HEK293T (cell line): ENCODE measurements around the gene LRRC4C.

ENCODE experiments used
- BHLHE40 ChIP-seq: fragments of 450-650 bp; IDR thresholded peaks from 2 replicates; pipeline ENCODE4 v1.6.1; 2016; ENCODE audit warnings: mild to moderate bottlenecking, moderate library complexity, borderline replicate concordance
- FOXA1 ChIP-seq: fragments of 450-650 bp; IDR thresholded peaks from 2 replicates; pipeline ENCODE4 v1.6.1; 2016; ENCODE audit warnings: mild to moderate bottlenecking
- FOXK2 ChIP-seq: fragments of 450-650 bp; IDR thresholded peaks from 2 replicates; pipeline ENCODE4 v1.6.1; 2016; ENCODE audit warnings: mild to moderate bottlenecking
- FOXM1 ChIP-seq: fragments of 450-650 bp; IDR thresholded peaks from 2 replicates; pipeline ENCODE4 v1.6.1; 2017; ENCODE audit warnings: mild to moderate bottlenecking, borderline replicate concordance
- HDGF ChIP-seq: fragments of 450-650 bp; IDR thresholded peaks from 2 replicates; pipeline ENCODE4 v1.6.1; 2017; ENCODE audit warnings: antibody characterized with exemption, borderline replicate concordance
- LEF1 ChIP-seq: fragments of 450-650 bp; IDR thresholded peaks from 2 replicates; pipeline ENCODE4 v1.6.1; 2017; ENCODE audit warnings: mild to moderate bottlenecking, borderline replicate concordance
- NFRKB ChIP-seq: fragments of 450-650 bp; IDR thresholded peaks from 2 replicates; pipeline ENCODE4 v1.6.1; 2016; ENCODE audit warnings: mild to moderate bottlenecking, moderate library complexity
- PKNOX1 ChIP-seq: fragments of 450-650 bp; IDR thresholded peaks from 2 replicates; pipeline ENCODE4 v1.6.1; 2016
- SP1 ChIP-seq: fragments of 450-650 bp; IDR thresholded peaks from 2 replicates; pipeline ENCODE4 v1.6.1; 2017
- SUZ12 ChIP-seq: fragments of 450-650 bp; IDR thresholded peaks from 2 replicates; pipeline ENCODE4 v1.6.1; 2016; ENCODE audit warnings: mild to moderate bottlenecking

GRCh38 chr11:41377709-41378394, 81.6 kb downstream of the LRRC4C start:
- no peak for TF ChIP-seq FOXK2
- TF ChIP-seq NFRKB, result no peak
- TF ChIP-seq FOXM1, result no peak
- no peak for TF ChIP-seq LEF1
- no peak for TF ChIP-seq SP1
- no peak for TF ChIP-seq PKNOX1
- no peak for TF ChIP-seq BHLHE40
- no peak for TF ChIP-seq FOXA1
- no peak for TF ChIP-seq HDGF
- TF ChIP-seq SUZ12, result no peak
